MM.1S (cell line): ENCODE measurements around the gene TTBK1.

ENCODE experiments used
- DNase-seq: peaks from one replicate; pipeline ENCODE4 v3.0.0-alpha.2; 2015
- H2AFZ ChIP-seq: fragments of 300-600 bp; sonication (generic); 2 replicates; pipeline ENCODE4 v1.6.0; 2016; ENCODE audit warnings: antibody characterized with exemption, low read length
- H3F3A ChIP-seq: fragments of 300-600 bp; sonication (generic); 2 replicates; pipeline ENCODE4 v1.6.1; 2016; ENCODE audit warnings: mild to moderate bottlenecking, antibody characterized with exemption, low read length, moderate library complexity, mixed read lengths; ENCODE audit not compliant: insufficient read depth
- H3K27ac ChIP-seq: fragments of 300-600 bp; sonication (generic); 2 replicates; pipeline ENCODE4 v1.5.1; 2016; ENCODE audit warnings: mild to moderate bottlenecking, low read length
- H3K27me3 ChIP-seq: fragments of 300-600 bp; sonication (generic); replicated peaks from 2 replicates; pipeline ENCODE4 v1.6.0; 2016; ENCODE audit warnings: low read length; ENCODE audit not compliant: insufficient read depth
- H3K36me3 ChIP-seq: fragments of 300-600 bp; sonication (generic); replicated peaks from 2 replicates; pipeline ENCODE4 v1.6.1; 2016; ENCODE audit warnings: mild to moderate bottlenecking, low read length, mixed read lengths; ENCODE audit not compliant: insufficient read depth
- H3K4me1 ChIP-seq: fragments of 300-600 bp; sonication (generic); 2 replicates; pipeline ENCODE4 v1.6.1; 2016; ENCODE audit warnings: low read length, mixed read lengths
- H3K4me2 ChIP-seq: fragments of 300-600 bp; sonication (generic); 2 replicates; pipeline ENCODE4 v1.6.0; 2016; ENCODE audit warnings: low read depth, low read length
- H3K4me3 ChIP-seq: fragments of 300-600 bp; sonication (generic); 2 replicates; pipeline ENCODE4 v1.5.1; 2016; ENCODE audit warnings: low read length, mixed read lengths
- H3K79me2 ChIP-seq: fragments of 300-600 bp; sonication (generic); 2 replicates; pipeline ENCODE4 v1.6.1; 2016; ENCODE audit warnings: mixed run types, low read length, mixed read lengths
- H3K9ac ChIP-seq: fragments of 300-600 bp; sonication (generic); 2 replicates; pipeline ENCODE4 v1.6.1; 2016; ENCODE audit warnings: low read length, mixed read lengths
- H3K9me2 ChIP-seq: fragments of 300-600 bp; sonication (generic); replicated peaks from 2 replicates; pipeline ENCODE4 v1.6.1; 2016; ENCODE audit warnings: mild to moderate bottlenecking, low read length, mixed read lengths; ENCODE audit not compliant: insufficient read depth
- H3K9me3 ChIP-seq: fragments of 300-600 bp; sonication (generic); replicated peaks from 2 replicates; pipeline ENCODE4 v1.6.1; 2016; ENCODE audit warnings: mild to moderate bottlenecking, low read length, mixed read lengths; ENCODE audit not compliant: insufficient read depth
- H4K20me1 ChIP-seq: fragments of 300-600 bp; sonication (generic); 2 replicates; pipeline ENCODE4 v1.6.1; 2016; ENCODE audit warnings: mild to moderate bottlenecking, low read length, moderate library complexity, mixed read lengths; ENCODE audit not compliant: insufficient read depth
- EZH2 ChIP-seq: fragments of 300-600 bp; sonication (generic); optimal IDR thresholded peaks from 2 replicates; pipeline ENCODE3; 2017; ENCODE audit warnings: low read depth, mild to moderate bottlenecking, antibody characterized with exemption, low read length, mixed read lengths
- EZH2phosphoT487 ChIP-seq: fragments of 300-600 bp; sonication (generic); IDR thresholded peaks from 2 replicates; pipeline ENCODE4 v1.6.1; 2018; ENCODE audit warnings: antibody characterized with exemption, low read length
- TF ChIP-seq, protein P1 (sequence below): fragments of 300-600 bp; sonication (generic); IDR thresholded peaks from 2 replicates; pipeline ENCODE4 v1.5.1; 2016; ENCODE audit warnings: antibody characterized with exemption, low read length, mixed read lengths

Gene TTBK1

DNA sequence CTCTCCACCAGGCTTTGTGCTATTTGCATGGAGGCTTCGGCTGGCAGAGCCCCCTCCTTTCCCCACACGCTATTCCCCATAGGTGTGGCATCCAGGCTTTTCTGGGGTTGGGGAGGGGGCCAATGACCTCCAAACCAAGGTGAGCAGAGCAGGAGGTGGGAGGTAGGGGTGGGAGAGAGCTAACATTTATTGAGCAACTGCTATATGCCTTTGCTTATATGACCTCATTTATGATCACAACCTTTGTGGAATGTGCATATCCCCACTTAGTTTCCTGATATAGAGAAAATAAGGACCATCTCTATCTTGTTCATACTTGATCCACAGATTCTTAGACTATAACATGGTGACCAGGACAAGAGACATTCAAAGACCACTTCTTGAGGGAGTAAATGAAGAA, 37.0 kb downstream of the TTBK1 start:
- Histone ChIP-seq H3K4me3 (no peak overlapping the region), H3K4me2 (no peak overlapping the region), H3K9ac (no peak overlapping the region), H3K27me3 (peaks cover 53% of the 10 kb centered on the region), H3F3A (no peaks in the 10 kb centered on the region), H3K79me2 (no peaks in the 10 kb centered on the region), H4K20me1 (no peaks in the 10 kb centered on the region), H2AFZ (no peak overlapping the region), H3K27ac (no peak overlapping the region), H3K4me1 (no peaks in the 10 kb centered on the region), H3K36me3 (no peaks in the 10 kb centered on the region), H3K9me3 (no peaks in the 10 kb centered on the region), H3K9me2 (no peaks in the 10 kb centered on the region)
- TF ChIP-seq EZH2 (no peak), EZH2phosphoT487 (no peak)
- TF ChIP-seq, protein P1, sequence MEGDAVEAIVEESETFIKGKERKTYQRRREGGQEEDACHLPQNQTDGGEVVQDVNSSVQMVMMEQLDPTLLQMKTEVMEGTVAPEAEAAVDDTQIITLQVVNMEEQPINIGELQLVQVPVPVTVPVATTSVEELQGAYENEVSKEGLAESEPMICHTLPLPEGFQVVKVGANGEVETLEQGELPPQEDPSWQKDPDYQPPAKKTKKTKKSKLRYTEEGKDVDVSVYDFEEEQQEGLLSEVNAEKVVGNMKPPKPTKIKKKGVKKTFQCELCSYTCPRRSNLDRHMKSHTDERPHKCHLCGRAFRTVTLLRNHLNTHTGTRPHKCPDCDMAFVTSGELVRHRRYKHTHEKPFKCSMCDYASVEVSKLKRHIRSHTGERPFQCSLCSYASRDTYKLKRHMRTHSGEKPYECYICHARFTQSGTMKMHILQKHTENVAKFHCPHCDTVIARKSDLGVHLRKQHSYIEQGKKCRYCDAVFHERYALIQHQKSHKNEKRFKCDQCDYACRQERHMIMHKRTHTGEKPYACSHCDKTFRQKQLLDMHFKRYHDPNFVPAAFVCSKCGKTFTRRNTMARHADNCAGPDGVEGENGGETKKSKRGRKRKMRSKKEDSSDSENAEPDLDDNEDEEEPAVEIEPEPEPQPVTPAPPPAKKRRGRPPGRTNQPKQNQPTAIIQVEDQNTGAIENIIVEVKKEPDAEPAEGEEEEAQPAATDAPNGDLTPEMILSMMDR: no peak
- no peak for DNase-seq

DNA sequence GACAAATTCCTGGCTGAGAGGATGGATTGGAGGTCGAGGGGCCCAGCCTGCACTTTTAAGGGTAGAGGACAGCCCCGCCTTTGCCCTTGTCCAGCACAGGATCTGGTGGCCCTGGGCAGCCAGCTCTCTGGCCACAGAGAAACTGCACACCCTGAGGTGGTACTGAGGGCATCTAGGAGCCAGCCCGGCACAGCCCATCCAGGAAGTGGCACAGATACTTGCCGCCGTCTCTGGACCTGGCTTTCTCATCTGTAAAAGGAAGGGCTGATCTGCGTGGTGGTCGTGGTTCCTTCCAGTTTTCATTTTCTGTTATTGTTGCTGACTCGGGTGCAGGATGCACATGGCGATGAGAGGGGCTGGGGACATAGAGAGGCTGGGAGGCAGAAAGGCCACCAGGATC, 38.8 kb downstream of the TTBK1 start:
- Histone ChIP-seq H3K4me3 (no peak overlapping the region), H3K9me3 (no peaks in the 10 kb centered on the region), H3K4me1 (no peaks in the 10 kb centered on the region), H3K9ac (no peak overlapping the region), H3K4me2 (no peak overlapping the region), H3K9me2 (no peaks in the 10 kb centered on the region), H3K36me3 (no peaks in the 10 kb centered on the region), H3F3A (no peaks in the 10 kb centered on the region), H4K20me1 (no peaks in the 10 kb centered on the region), H3K79me2 (no peaks in the 10 kb centered on the region), H3K27ac (no peak overlapping the region), H2AFZ (no peak overlapping the region), H3K27me3 (peaks cover 50% of the 10 kb centered on the region)
- DNase-seq: no peak
- TF ChIP-seq, protein P1: no peak
- TF ChIP-seq EZH2phosphoT487 (no peak), EZH2 (no peak)

DNA sequence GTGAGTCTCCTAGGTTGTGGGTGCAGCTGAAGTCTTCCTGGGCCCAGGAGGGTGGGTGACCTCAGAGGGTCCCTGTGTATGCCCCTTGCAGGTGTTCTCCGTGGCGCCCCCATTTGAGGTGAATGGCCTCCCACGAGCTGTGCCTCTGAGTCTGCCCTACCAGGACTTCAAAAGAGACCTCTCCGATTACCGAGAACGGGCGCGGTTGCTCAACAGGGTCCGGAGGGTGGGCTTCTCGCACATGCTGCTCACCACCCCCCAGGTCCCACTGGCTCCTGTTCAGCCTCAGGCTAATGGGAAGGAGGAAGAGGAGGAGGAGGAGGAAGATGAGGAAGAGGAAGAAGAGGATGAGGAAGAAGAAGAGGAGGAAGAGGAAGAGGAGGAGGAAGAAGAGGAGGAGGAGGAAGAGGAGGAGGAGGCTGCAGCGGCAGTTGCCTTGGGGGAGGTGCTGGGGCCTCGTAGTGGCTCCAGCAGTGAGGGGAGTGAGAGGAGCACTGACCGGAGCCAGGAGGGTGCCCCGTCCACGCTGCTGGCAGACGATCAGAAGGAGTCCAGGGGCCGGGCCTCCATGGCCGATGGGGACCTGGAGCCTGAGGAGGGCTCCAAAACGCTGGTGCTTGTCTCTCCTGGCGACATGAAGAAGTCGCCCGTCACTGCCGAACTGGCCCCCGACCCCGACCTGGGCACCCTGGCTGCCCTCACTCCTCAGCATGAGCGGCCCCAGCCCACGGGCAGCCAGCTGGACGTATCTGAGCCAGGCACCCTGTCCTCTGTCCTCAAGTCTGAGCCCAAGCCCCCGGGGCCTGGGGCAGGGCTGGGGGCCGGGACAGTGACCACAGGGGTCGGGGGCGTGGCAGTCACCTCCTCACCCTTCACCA, 39.6 kb downstream of the TTBK1 start:
- Histone ChIP-seq H4K20me1 (no peaks in the 10 kb centered on the region), H3F3A (no peaks in the 10 kb centered on the region), H3K27me3 (peaks cover 50% of the 10 kb centered on the region), H3K9ac (no peak overlapping the region), H3K4me1 (no peaks in the 10 kb centered on the region), H3K27ac (no peak overlapping the region), H2AFZ (no peak overlapping the region), H3K36me3 (no peaks in the 10 kb centered on the region), H3K9me3 (no peaks in the 10 kb centered on the region), H3K9me2 (no peaks in the 10 kb centered on the region), H3K4me3 (no peak overlapping the region), H3K79me2 (no peaks in the 10 kb centered on the region), H3K4me2 (no peak overlapping the region)
- DNase-seq: no peak
- TF ChIP-seq, protein P1: no peak
- no peak for TF ChIP-seq EZH2phosphoT487
- TF ChIP-seq EZH2: no peak
